ENCODE results near the gene TBC1D1.

The TBC1D1 gene

GRCh38 chr4:37976991-37977470 lies 86.1 kb downstream of the TBC1D1 start:
- Histone ChIP-seq H3K4me1 (ENCODE audit: insufficient read depth, low read length, severe bottlenecking) (peaks cover 51% of the 10 kb centered on the region), H2AFZ (ENCODE audit: low read length) (no peak overlapping the region), H4K20me1 (ENCODE audit: insufficient read depth, low read length) (no peaks in the 10 kb centered on the region), H3K9ac (ENCODE audit: low read length) (peak overlapping the region; percentile 99), H3K9me2 (ENCODE audit: low read depth, low read length) (no peaks in the 10 kb centered on the region), H3K36me3 (ENCODE audit: insufficient read depth, low read length) (peaks cover 6% of the 10 kb centered on the region; the same call in 1 of the 2 replicates), H3K9me3 (ENCODE audit: low read length) (no peaks in the 10 kb centered on the region), H3K79me2 (ENCODE audit: insufficient read depth, low read length) (peaks cover 43% of the 10 kb centered on the region), H3F3A (ENCODE audit: insufficient read depth, low read length) (peaks cover 3% of the 10 kb centered on the region; the same call in 1 of the 2 replicates), H3K4me3 (ENCODE audit: low read depth, low read length, poor library complexity, severe bottlenecking) (peak overlapping the region; percentile 70), H3K27ac (ENCODE audit: low read depth, low read length, poor library complexity, severe bottlenecking) (peak overlapping the region; percentile 100), H3K27me3 (ENCODE audit: insufficient read depth, low read length) (no peaks in the 10 kb centered on the region), H3K4me2 (ENCODE audit: low read length) (peak overlapping the region; percentile 85)
- TF ChIP-seq CTCF (IDR thresholded peaks at IDR 0.05; ENCODE audit: low read length) (no peak; the same call in 1 of the 2 replicates), EZH2 (IDR thresholded peaks at IDR 0.05; ENCODE audit: borderline replicate concordance, low read length) (no peak)

- TF ChIP-seq EZH2 (IDR thresholded peaks at IDR 0.05; ENCODE audit: borderline replicate concordance, low read length) = no peak
- TF ChIP-seq CTCF (IDR thresholded peaks at IDR 0.05; ENCODE audit: low read length) = peak; percentile 61
- peaks cover 3% of the 10 kb centered on the region; the same call in 1 of the 2 replicates for H3F3A ChIP-seq (ENCODE audit: insufficient read depth, low read length)
- peak overlapping the region; percentile 70 for H3K4me3 ChIP-seq (ENCODE audit: low read depth, low read length, poor library complexity, severe bottlenecking)
- H3K9me2 ChIP-seq (ENCODE audit: low read depth, low read length) = no peaks in the 10 kb centered on the region
- H3K4me1 ChIP-seq (ENCODE audit: insufficient read depth, low read length, severe bottlenecking) = peaks cover 57% of the 10 kb centered on the region
- peaks cover 6% of the 10 kb centered on the region; the same call in 1 of the 2 replicates for H3K36me3 ChIP-seq (ENCODE audit: insufficient read depth, low read length)
- no peaks in the 10 kb centered on the region for H4K20me1 ChIP-seq (ENCODE audit: insufficient read depth, low read length)
- no peak overlapping the region for H2AFZ ChIP-seq (ENCODE audit: low read length)
- no peaks in the 10 kb centered on the region for H3K9me3 ChIP-seq (ENCODE audit: low read length)
- peak overlapping the region; percentile 99 for H3K9ac ChIP-seq (ENCODE audit: low read length)
- no peaks in the 10 kb centered on the region for H3K27me3 ChIP-seq (ENCODE audit: insufficient read depth, low read length)
- peaks cover 49% of the 10 kb centered on the region for H3K79me2 ChIP-seq (ENCODE audit: insufficient read depth, low read length)
- peak overlapping the region; percentile 85 for H3K4me2 ChIP-seq (ENCODE audit: low read length)
- peak overlapping the region; percentile 100 for H3K27ac ChIP-seq (ENCODE audit: low read depth, low read length, poor library complexity, severe bottlenecking)
These were observed 86.8 kb downstream of the TBC1D1 start for GRCh38 chr4:37977471-37978247.

GRCh38 chr4:37978248-37978924 lies 87.5 kb downstream of the TBC1D1 start:
- Histone ChIP-seq H3K9ac (ENCODE audit: low read length) (peak overlapping the region; percentile 99), H3K36me3 (ENCODE audit: insufficient read depth, low read length) (peaks cover 8% of the 10 kb centered on the region; the same call in 1 of the 2 replicates), H3K9me3 (ENCODE audit: low read length) (no peaks in the 10 kb centered on the region), H4K20me1 (ENCODE audit: insufficient read depth, low read length) (no peaks in the 10 kb centered on the region), H3K4me1 (ENCODE audit: insufficient read depth, low read length, severe bottlenecking) (peaks cover 65% of the 10 kb centered on the region), H3K27me3 (ENCODE audit: insufficient read depth, low read length) (no peaks in the 10 kb centered on the region), H3K9me2 (ENCODE audit: low read depth, low read length) (no peaks in the 10 kb centered on the region), H3K79me2 (ENCODE audit: insufficient read depth, low read length) (peaks cover 56% of the 10 kb centered on the region), H3K4me3 (ENCODE audit: low read depth, low read length, poor library complexity, severe bottlenecking) (peak overlapping the region; percentile 70), H3F3A (ENCODE audit: insufficient read depth, low read length) (peaks cover 3% of the 10 kb centered on the region; the same call in 1 of the 2 replicates), H3K27ac (ENCODE audit: low read depth, low read length, poor library complexity, severe bottlenecking) (peak overlapping the region; percentile 100), H2AFZ (ENCODE audit: low read length) (no peak overlapping the region), H3K4me2 (ENCODE audit: low read length) (peak overlapping the region; percentile 85)
- TF ChIP-seq EZH2 (IDR thresholded peaks at IDR 0.05; ENCODE audit: borderline replicate concordance, low read length) (no peak), CTCF (IDR thresholded peaks at IDR 0.05; ENCODE audit: low read length) (no peak)
